ENCODE measurements around the gene RPL36AL.
"Not testable (repeated sequence)": the region's sequence is repeated elsewhere in the genome, so short reads cannot be mapped to it uniquely, and the experiment has no call there.

Gene RPL36AL

GRCh38 chr14:49619273-49619672, 1.2 kb downstream of the RPL36AL start:
- not testable (repeated sequence) for DNase-seq (ENCODE audit: low spot score)

DNA sequence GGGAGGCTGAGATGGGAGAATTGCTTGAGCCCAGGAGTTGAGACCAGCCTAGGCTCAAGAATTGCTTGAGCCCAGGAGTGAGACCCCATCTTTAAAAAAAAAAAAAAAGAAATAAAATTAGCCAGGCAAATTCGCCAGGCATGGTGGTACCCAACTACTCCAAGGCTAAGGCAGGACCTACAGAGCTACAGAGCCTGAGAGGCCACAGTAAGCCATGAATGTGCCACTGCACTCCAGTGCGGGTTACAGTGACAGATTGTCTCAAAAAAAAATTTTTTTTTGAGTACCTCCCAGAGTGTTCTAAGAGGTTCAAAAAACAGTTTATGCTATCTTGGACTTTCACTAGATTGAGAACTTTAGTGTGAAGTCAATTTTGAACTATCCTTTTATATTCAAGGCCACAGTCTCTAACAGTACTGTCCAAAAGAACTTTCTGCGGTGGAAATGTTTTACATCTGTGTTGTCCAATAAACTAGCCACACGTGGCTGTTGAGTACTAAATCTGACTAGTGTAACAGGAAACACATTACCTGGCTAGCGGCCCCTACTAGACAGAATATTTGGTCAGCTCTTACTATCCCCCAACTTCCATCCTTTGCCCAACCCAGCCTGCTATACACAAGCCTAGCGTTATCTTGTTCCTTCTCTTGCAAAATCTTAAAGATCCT, 2.4 kb downstream of the RPL36AL start:
- DNase-seq (ENCODE audit: low spot score): no peak

- no peak for DNase-seq (ENCODE audit: low spot score)
These were observed 4.7 kb downstream of the RPL36AL start for GRCh38 chr14:49615776-49616175.

DNA sequence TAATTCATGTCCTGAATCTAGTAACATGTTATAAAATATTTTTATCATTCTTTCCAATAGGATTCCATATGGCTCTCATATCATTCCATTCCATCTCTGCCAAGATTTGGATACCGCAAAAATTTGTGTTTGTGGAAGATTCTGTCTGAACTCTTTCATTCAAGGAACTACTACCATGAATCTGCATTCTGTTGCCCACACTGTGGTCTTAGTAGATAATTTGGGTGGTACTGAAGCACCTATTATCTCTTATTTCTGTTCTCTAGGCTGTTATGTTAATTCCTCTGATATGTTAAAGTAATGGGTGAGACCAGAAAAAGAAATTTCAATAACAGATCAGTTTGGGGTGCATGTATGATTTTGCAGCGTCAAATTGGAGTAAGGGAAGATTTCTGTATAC, 6.2 kb downstream of the RPL36AL start:
- DNase-seq (ENCODE audit: low spot score): no peak

DNA sequence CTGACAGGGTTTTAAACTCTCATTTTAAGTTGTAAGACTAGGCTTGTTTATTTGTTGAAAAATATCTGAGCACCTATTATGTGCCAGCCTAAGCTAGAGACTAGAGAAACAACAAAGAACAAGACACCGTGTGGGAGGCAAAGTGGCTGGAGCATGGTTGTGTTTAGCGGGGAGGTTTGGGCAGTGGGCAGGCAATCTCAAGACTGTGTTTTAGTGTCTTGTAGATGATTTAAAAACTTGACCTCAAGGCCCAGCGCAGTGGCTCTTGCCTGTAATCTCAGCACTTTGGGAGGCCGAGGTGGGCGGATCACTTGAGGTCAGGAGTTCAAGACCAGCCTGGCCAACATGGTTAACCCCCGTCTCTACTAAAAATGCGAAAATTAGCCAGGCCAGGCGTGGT, 7.8 kb downstream of the RPL36AL start:
- DNase-seq (ENCODE audit: low spot score): no peak

DNA sequence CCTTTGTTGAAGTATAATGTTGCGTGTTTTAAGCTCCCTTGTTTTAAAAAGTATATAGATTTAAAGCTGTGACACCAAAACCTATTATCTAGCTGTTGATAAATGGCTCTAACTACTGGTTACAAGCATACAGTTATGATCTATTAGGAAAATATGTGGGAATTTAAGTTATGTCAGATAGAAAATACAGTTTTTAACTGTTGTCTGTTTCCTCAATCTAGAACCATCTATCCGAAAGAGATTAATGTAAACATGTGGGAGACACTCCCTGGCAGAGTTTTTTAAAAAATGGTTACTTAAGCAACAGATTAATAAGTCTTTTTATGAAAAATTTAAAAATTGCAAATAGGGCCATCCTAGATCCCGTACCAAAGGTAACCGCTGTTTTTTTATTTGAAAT, 8.2 kb downstream of the RPL36AL start:
- no peak for DNase-seq (ENCODE audit: low spot score)

GRCh38 chr14:49607583-49607982, 12.8 kb downstream of the RPL36AL start:
- DNase-seq (ENCODE audit: low spot score): no peak

- peak; percentile 87 for DNase-seq (ENCODE audit: low spot score)
These were observed 21.7 kb downstream of the RPL36AL start, which contains the start of gene LRR1 for GRCh38 chr14:49598485-49599300. Gene LRR1, plus strand, starts transcription at chr14:49598940. Its CDS starts 81 bp downstream, at chr14:49599021.

GRCh38 chr14:49598189-49598484, 22.3 kb downstream of the RPL36AL start:
- no peak for DNase-seq (ENCODE audit: low spot score)

- no peak for DNase-seq (ENCODE audit: low spot score)
These were observed 25.9 kb downstream of the RPL36AL start for GRCh38 chr14:49594347-49595091.

GRCh38 chr14:49593016-49593415, 27.4 kb downstream of the RPL36AL start:
- no peak for DNase-seq (ENCODE audit: low spot score)

- no peak for DNase-seq (ENCODE audit: low spot score)
These were observed 31.0 kb downstream of the RPL36AL start for GRCh38 chr14:49589387-49589786.

- DNase-seq (ENCODE audit: low spot score): peak; percentile 88
These were observed 33.6 kb downstream of the RPL36AL start for GRCh38 chr14:49586673-49587460.

- peak; percentile 99 for DNase-seq (ENCODE audit: low spot score)
These were observed 34.4 kb downstream of the RPL36AL start, which contains the start of gene RPS29 for GRCh38 chr14:49585803-49586672. Gene RPS29, minus strand, starts transcription at chr14:49586380. Its CDS starts 34 bp downstream, at chr14:49586346.

- peak; percentile 34 for DNase-seq (ENCODE audit: low spot score)
These were observed 35.3 kb downstream of the RPL36AL start for GRCh38 chr14:49584981-49585640.

GRCh38 chr14:49584058-49584457, 36.4 kb downstream of the RPL36AL start:
- DNase-seq (ENCODE audit: low spot score): no peak

- no peak for DNase-seq (ENCODE audit: low spot score)
These were observed 36.8 kb downstream of the RPL36AL start for GRCh38 chr14:49583629-49584028.

DNA sequence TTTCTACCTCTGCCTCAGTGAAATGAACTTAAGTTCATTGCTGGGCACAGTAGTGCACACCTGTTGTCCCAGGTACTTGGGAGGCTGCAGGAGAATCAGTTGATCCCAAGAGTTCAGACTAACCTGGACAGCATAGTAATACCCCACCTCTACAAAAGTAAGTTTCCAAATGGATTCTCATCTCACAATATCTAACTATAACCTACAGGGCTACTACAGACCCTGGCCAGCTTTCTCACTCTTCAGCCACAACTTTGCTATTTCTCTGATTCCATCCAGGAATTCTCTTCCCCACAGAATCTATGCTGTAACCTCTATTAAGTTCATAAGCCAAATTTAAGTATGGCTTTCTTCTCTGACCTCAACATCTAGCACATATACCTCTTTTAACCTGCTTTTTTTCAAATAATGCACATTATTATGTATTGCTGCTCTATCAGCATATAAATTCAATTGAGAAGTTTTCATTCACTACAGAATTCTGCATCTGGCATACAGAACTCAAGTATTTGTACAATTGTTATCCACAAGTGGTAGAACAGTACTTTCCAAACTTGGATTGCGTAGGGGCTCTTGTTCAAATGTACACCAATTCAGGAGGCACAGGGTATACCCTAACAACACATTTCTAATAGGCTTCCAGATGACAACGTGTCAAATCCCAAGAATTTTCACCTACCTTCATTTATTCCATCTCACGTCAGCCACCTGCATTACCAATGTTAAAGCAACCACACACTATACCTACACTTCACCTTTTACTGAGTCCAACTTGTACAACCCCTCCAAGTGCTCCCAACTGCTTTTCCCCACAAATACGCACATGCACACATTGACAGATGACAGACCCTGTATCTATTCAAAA, 38.1 kb downstream of the RPL36AL start:
- no peak for DNase-seq (ENCODE audit: low spot score)
